HepG2 (cell line): Measurements from ENCODE around the gene MSMP. TPM values are rescaled to one million over a fixed set of nuclear protein-coding genes. Genes with fewer than 3 reads are reported as not detected.

ENCODE experiments used
- ARID4A ChIP-seq: sonication (generic); formaldehyde crosslinking; IDR thresholded peaks from 2 replicates; pipeline ENCODE4 v1.5.0; 2020; ENCODE audit warnings: mild to moderate bottlenecking, missing genetic modification reagents, borderline replicate concordance
- CEBPG ChIP-seq: IDR thresholded peaks from 2 replicates; pipeline ENCODE4 v1.6.1; 2016
- FOXP1 ChIP-seq, 2 experiments: fragments of 450-650 bp in 1 of 2; IDR thresholded peaks; 2 replicates each; pipeline ENCODE4 v1.6.1; 2017 to 2018; ENCODE audit warnings: antibody characterized with exemption in 1 of 2
- HDAC1 ChIP-seq: sonication (generic); formaldehyde crosslinking; IDR thresholded peaks from 2 replicates; pipeline ENCODE4 v1.5.1; 2020; ENCODE audit warnings: mild to moderate bottlenecking, missing genetic modification reagents
- MTERF4 ChIP-seq: sonication (generic); formaldehyde crosslinking; IDR thresholded peaks from 2 replicates; pipeline ENCODE4 v1.8.0; 2023; ENCODE audit warnings: mild to moderate bottlenecking, missing genetic modification reagents
- NR2F6 ChIP-seq, 2 experiments: IDR thresholded peaks; 2 replicates each; pipeline ENCODE4 v1.6.1; 2016; ENCODE audit warnings: antibody characterized with exemption in 1 of 2, mild to moderate bottlenecking in 1 of 2
- NR3C1 ChIP-seq: sonication (generic); formaldehyde crosslinking; IDR thresholded peaks from 2 replicates; pipeline ENCODE4 v1.4.0; 2020; ENCODE audit warnings: missing genetic modification reagents
- PATZ1 ChIP-seq: sonication (generic); formaldehyde crosslinking; IDR thresholded peaks from 2 replicates; pipeline ENCODE4 v1.4.0; 2020; ENCODE audit warnings: missing genetic modification reagents
- PTBP1 ChIP-seq: fragments of 200-400 bp; formaldehyde crosslinking; IDR thresholded peaks from 2 replicates; pipeline ENCODE4 v1.6.1; 2018; ENCODE audit warnings: low read length, low read depth; ENCODE audit not compliant: poor library complexity, severe bottlenecking
- ZNF292 ChIP-seq: sonication (generic); formaldehyde crosslinking; IDR thresholded peaks from 2 replicates; pipeline ENCODE4 v1.8.1; 2022; ENCODE audit warnings: mild to moderate bottlenecking, low read depth, missing genetic modification reagents, borderline replicate concordance
- ZNF562 ChIP-seq: sonication (generic); formaldehyde crosslinking; IDR thresholded peaks from 2 replicates; pipeline ENCODE4 v1.8.0; 2022; ENCODE audit warnings: missing genetic modification reagents, borderline replicate concordance
- ZNF609 ChIP-seq: sonication (generic); formaldehyde crosslinking; IDR thresholded peaks from 2 replicates; pipeline ENCODE4 v1.4.0; 2020; ENCODE audit warnings: mild to moderate bottlenecking, missing genetic modification reagents, borderline replicate concordance
- ZNF720 ChIP-seq: sonication (generic); formaldehyde crosslinking; IDR thresholded peaks from 2 replicates; pipeline ENCODE4 v1.4.0; 2020; ENCODE audit warnings: missing genetic modification reagents
- ZSCAN30 ChIP-seq: sonication (generic); formaldehyde crosslinking; IDR thresholded peaks from 2 replicates; pipeline ENCODE4 v1.5.0; 2020; ENCODE audit warnings: mild to moderate bottlenecking, missing genetic modification reagents
- polyA plus RNA-seq, 8 experiments: library from polyadenylated mRNA; depleted of rRNA in 3 of 8; stranded (reverse) in 7 of 8; unstranded in 1 of 8; fragments of >200 nt; fragmentation: Illumina TruSeq in 4 of 8; extraction: Trizol in 4 of 8; gene quantifications; 2 replicates each; pipeline versions ENCODE4 v1.2.1 to v1.2.3, GENCODE V29; 2011 to 2016; ENCODE audit warnings: low read depth in 4 of 8, missing spikeins in 1 of 8, mixed read lengths in 1 of 8; ENCODE audit not compliant: insufficient read depth in 1 of 8
- total RNA-seq, 5 experiments: library from RNA; depleted of rRNA; stranded (reverse); fragments of >200 nt; fragmentation: Illumina TruSeq; extraction: Trizol; gene quantifications; 2 replicates each; pipeline ENCODE4 v1.2.3, GENCODE V29; 2016; ENCODE audit warnings: low read depth in 1 of 5

Gene MSMP
- total and polyA plus RNA-seq, 2 of the 13 experiments (the other 11 are each of a cell fraction or from before 2014, with no cell fraction given): 0.24 to 0.46 TPM

GRCh38 chr9:35732800-35733541 is 21.1 kb downstream of the MSMP start (continued):
- TF ChIP-seq ZNF609 (CRISPR knock-in tag) (peak; percentile 41; the same call in 1 of the 2 replicates), ZNF292 (CRISPR knock-in tag) (no peak), HDAC1 (0 out of 2 replicates have a peak, but pooled peaks have one; percentile 6), ZSCAN30 (CRISPR knock-in tag) (no peak), FOXP1 (IDR thresholded peaks at IDR 0.05) (no peak), FOXP1 (CRISPR knock-in tag; IDR thresholded peaks at IDR 0.05) (no peak), ZNF720 (CRISPR knock-in tag) (no peak), PTBP1 (no peak), CEBPG (CRISPR knock-in tag) (no peak), PATZ1 (CRISPR knock-in tag) (0 out of 2 replicates have a peak, but pooled peaks have one; percentile 7), ARID4A (CRISPR knock-in tag) (peak; percentile 11; the same call in 1 of the 2 replicates), MTERF4 (peak; percentile 61; the same call in 1 of the 2 replicates), ZNF562 (no peak), NR3C1 (CRISPR knock-in tag) (no peak), NR2F6 (IDR thresholded peaks at IDR 0.05) (no peak), NR2F6 (CRISPR knock-in tag; IDR thresholded peaks at IDR 0.05) (no peak)
